A673 (cell line): ENCODE data around the gene CCDC27. TPM values are rescaled to one million over a fixed set of nuclear protein-coding genes. Genes with fewer than 3 reads are reported as not detected.
"Not testable (repeated sequence)": the region's sequence is repeated elsewhere in the genome, so short reads cannot be mapped to it uniquely, and the experiment has no call there.

ENCODE experiments used
- BruUV-seq: library from RNA; stranded (reverse); fragments of 400-500 nt; replicated peaks from 2 replicates; lab custom pipeline; 2021; lab: Mats Ljungman, UMichigan
- CTCF ChIA-PET: fragments of 300-600 bp; sonication (Branson Sonifier 250); formaldehyde crosslinking; loops from one replicate; lab custom pipeline; 2022; ENCODE audit warnings: antibody characterized with exemption; lab: Charles Lee
- POLR2A ChIA-PET: fragments of 300-600 bp; sonication (Branson Sonifier 250); formaldehyde crosslinking; loops from one replicate; lab custom pipeline; 2022; ENCODE audit warnings: antibody characterized with exemption; ENCODE audit not compliant: low non-redundant PET; lab: Charles Lee
- DNase-seq: peaks from one replicate; pipeline ENCODE4 v3.0.0-alpha.2; 2015; ENCODE audit warnings: low spot score
- H3K27ac ChIP-seq: fragments of 200-600 bp; sonication (generic); 2 replicates; pipeline ENCODE4 v1.5.1; 2016; ENCODE audit warnings: mixed run types, low read depth, mild to moderate bottlenecking, mixed read lengths, antibody characterized with exemption, low read length; ENCODE audit not compliant: poor library complexity, severe bottlenecking
- H3K27me3 ChIP-seq: fragments of 200-600 bp; sonication (generic); replicated peaks from 2 replicates; pipeline ENCODE4 v1.6.1; 2017; ENCODE audit warnings: mixed run types, low read depth, mild to moderate bottlenecking, mixed read lengths, antibody characterized with exemption, low read length; ENCODE audit not compliant: insufficient read depth, poor library complexity
- H3K36me3 ChIP-seq: fragments of 200-600 bp; sonication (generic); 2 replicates; pipeline ENCODE4 v1.6.1; 2016; ENCODE audit warnings: mixed run types, mild to moderate bottlenecking, mixed read lengths, antibody characterized with exemption, low read length; ENCODE audit not compliant: insufficient read depth, poor library complexity, severe bottlenecking
- H3K4me1 ChIP-seq: fragments of 200-600 bp; sonication (generic); 2 replicates; pipeline ENCODE4 v1.6.1; 2017; ENCODE audit warnings: mixed run types, mild to moderate bottlenecking, mixed read lengths, antibody characterized with exemption, low read length; ENCODE audit not compliant: insufficient read depth, poor library complexity, severe bottlenecking
- H3K4me3 ChIP-seq: fragments of 200-600 bp; sonication (generic); 2 replicates; pipeline ENCODE4 v1.5.1; 2016; ENCODE audit warnings: low read depth, mixed run types, mild to moderate bottlenecking, mixed read lengths, low read length; ENCODE audit not compliant: poor library complexity, severe bottlenecking
- H3K9me3 ChIP-seq: fragments of 200-600 bp; sonication (generic); 2 replicates; pipeline ENCODE4 v1.6.1; 2016; ENCODE audit warnings: mixed run types, low read depth, mild to moderate bottlenecking, mixed read lengths, antibody characterized with exemption, low read length; ENCODE audit not compliant: poor library complexity, severe bottlenecking
- EZH2 ChIP-seq: fragments of 200-600 bp; sonication (generic); IDR thresholded peaks from 2 replicates; pipeline ENCODE4 v1.6.1; 2017; ENCODE audit warnings: borderline replicate concordance, low read depth, mild to moderate bottlenecking, mixed read lengths, antibody characterized with exemption, low read length; ENCODE audit not compliant: poor library complexity, severe bottlenecking
- intact Hi-C: fragments of 100-400 bp; cut with micrococcal nuclease; formaldehyde crosslinking; loops from one replicate; pipeline ENCODE4 v1.10.0; 2022; ENCODE audit not compliant: unreplicated experiment
- total RNA-seq: library from RNA; stranded (reverse); gene quantifications from 2 replicates; pipeline ENCODE4 v1.2.3, GENCODE V29; 2021
- TF ChIP-seq, protein P1 (sequence below): fragments of 300-800, 200-600 bp; sonication (generic); conservative IDR thresholded peaks from 2 replicates; pipeline ENCODE4 v1.5.1; 2017; ENCODE audit warnings: low read depth, mild to moderate bottlenecking, antibody characterized with exemption, low read length, moderate library complexity, mixed read lengths

The CCDC27 gene
- total RNA-seq, 1 experiment from 2014 or later: not detected

DNA sequence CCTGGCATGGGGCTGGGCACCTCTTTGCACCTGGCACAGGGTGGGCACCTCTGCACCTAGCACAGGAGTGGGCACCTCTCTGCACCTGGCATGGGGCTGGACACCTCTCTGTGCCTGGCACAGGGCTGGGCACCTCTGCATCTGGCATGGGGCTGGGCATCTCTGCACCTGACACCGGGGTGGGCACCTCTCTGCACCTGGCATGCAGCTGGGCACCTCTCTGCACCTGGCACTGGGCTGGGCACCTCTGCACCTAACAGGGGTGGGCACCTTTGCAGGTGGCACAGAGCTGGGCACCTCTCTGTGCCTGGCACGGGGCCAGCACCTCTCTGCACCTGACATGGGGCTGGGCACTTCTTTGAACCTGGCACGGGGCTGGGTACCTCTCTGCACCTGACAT, 29.4 kb upstream of the CCDC27 start:
- Histone ChIP-seq H3K27ac (no peak overlapping the region), H3K27me3 (no peaks in the 10 kb centered on the region), H3K9me3 (no peaks in the 10 kb centered on the region), H3K36me3 (no peaks in the 10 kb centered on the region), H3K4me3 (no peak overlapping the region), H3K4me1 (peaks cover 1% of the 10 kb centered on the region)
- ChIA-PET CTCF (interaction anchor here (0.6 kb wide), 1 partner anchor 27 kb away, joined by 9 read pairs; no protein-coding TSS in a partner anchor), POLR2A (no interaction called here)
- BruUV-seq: no TSS peak
- TF ChIP-seq, protein P1, sequence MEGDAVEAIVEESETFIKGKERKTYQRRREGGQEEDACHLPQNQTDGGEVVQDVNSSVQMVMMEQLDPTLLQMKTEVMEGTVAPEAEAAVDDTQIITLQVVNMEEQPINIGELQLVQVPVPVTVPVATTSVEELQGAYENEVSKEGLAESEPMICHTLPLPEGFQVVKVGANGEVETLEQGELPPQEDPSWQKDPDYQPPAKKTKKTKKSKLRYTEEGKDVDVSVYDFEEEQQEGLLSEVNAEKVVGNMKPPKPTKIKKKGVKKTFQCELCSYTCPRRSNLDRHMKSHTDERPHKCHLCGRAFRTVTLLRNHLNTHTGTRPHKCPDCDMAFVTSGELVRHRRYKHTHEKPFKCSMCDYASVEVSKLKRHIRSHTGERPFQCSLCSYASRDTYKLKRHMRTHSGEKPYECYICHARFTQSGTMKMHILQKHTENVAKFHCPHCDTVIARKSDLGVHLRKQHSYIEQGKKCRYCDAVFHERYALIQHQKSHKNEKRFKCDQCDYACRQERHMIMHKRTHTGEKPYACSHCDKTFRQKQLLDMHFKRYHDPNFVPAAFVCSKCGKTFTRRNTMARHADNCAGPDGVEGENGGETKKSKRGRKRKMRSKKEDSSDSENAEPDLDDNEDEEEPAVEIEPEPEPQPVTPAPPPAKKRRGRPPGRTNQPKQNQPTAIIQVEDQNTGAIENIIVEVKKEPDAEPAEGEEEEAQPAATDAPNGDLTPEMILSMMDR: no peak
- TF ChIP-seq EZH2: no peak
- intact Hi-C loops: loop anchor here (5.0 kb wide), 2 partner anchors 156 to 271 kb away; partner anchors contain the start of gene ARHGEF16
- no peak for DNase-seq

DNA sequence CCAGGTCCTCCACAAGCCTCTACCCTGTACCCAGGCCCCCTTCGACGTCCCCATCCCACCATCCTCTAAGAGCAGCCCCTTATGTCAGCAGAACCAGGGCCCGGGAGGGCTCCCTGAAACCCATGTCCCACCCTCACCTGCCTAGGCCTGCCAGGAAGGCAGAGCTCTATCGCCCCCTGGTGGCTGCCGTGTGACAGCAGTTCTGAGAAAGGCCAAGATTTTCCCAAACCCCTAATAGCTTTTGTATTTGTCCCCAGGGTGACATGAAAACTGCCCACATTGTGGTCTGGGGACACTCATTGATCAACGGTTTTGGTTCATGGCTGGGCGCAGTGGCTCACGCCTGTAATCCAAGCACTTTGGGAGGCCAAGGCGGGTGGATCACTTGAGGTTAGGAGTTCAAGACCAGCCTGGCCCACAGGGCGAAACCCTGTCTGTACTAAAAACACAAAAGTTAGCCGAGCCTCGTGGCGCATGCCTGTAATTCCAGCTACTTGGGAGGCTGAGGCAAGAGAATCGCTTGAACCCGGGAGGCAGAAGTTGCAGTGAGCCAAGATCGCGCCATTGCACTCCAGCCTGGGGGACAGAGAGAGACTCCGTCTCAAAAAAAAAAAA, 27.7 kb upstream of the CCDC27 start:
- not testable (repeated sequence) for H3K4me3 ChIP-seq, BruUV-seq, H3K9me3 ChIP-seq, H3K36me3 ChIP-seq, H3K27me3 ChIP-seq, H3K27ac ChIP-seq, H3K4me1 ChIP-seq
- TF ChIP-seq, protein P1: peak; percentile 95
- ChIA-PET CTCF (interaction anchor here (0.6 to 1.1 kb wide), 10 partner anchors 10 to 898 kb away, joined by 3 to 8 read pairs (median 3); no protein-coding TSS in a partner anchor), POLR2A (interaction anchor here (0.6 kb wide), 1 partner anchor 1322 kb away, joined by 3 read pairs; no protein-coding TSS in a partner anchor)
- intact Hi-C loops: loop anchor here (2.0 to 5.0 kb wide), 3 partner anchors 157 to 272 kb away; partner anchors contain the start of gene ARHGEF16
- DNase-seq: peak; percentile 73

DNA sequence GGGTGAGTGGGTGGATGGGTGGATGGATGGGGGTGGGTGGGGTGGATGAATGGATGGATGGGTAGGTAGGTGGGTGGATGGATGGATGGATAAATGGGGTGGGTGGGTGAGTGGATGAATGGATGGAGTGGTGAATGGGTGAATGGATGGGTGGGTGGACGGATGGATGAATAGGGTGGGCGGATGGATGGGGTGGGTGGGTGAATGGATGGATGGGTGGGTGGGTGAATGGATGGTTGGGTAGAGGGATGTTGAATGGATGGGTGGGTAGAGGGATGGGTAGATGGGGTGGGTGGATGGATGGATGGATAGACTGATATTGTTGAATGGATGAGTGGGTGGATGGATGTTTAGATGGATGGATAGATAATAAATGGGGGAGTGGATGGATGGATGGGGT, 26.9 kb upstream of the CCDC27 start:
- H3K36me3 ChIP-seq: no peaks in the 10 kb centered on the region

More for the DNA sequence above, 26.9 kb upstream of the CCDC27 start:
- H3K4me1 ChIP-seq: no peaks in the 10 kb centered on the region
- no peak overlapping the region for H3K4me3 ChIP-seq
- CTCF ChIA-PET: no interaction called here
- POLR2A ChIA-PET: no interaction called here
- intact Hi-C loops: loop anchor here (2.0 kb wide), 1 partner anchor 235 kb away; no protein-coding TSS in a partner anchor
- no TSS peak for BruUV-seq
- no peak for TF ChIP-seq EZH2
- TF ChIP-seq, protein P1: no peak
- no peaks in the 10 kb centered on the region for H3K27me3 ChIP-seq
- H3K27ac ChIP-seq: no peak overlapping the region
- no peak for DNase-seq
- H3K9me3 ChIP-seq: no peaks in the 10 kb centered on the region
